ENCODE results near the gene SPATA22. TPM values are rescaled to one million over a fixed set of nuclear protein-coding genes. Genes with fewer than 3 reads are reported as not detected.
A peak's percentile ranks its signal among the peaks of the same experiment; 100 is the strongest.

Gene SPATA22
- total and polyA plus RNA-seq, 9 of the 15 experiments (the other 6 are each of a cell fraction or from before 2014, with no cell fraction given), result 0.17 to 0.77 (median 0.44) TPM

DNA sequence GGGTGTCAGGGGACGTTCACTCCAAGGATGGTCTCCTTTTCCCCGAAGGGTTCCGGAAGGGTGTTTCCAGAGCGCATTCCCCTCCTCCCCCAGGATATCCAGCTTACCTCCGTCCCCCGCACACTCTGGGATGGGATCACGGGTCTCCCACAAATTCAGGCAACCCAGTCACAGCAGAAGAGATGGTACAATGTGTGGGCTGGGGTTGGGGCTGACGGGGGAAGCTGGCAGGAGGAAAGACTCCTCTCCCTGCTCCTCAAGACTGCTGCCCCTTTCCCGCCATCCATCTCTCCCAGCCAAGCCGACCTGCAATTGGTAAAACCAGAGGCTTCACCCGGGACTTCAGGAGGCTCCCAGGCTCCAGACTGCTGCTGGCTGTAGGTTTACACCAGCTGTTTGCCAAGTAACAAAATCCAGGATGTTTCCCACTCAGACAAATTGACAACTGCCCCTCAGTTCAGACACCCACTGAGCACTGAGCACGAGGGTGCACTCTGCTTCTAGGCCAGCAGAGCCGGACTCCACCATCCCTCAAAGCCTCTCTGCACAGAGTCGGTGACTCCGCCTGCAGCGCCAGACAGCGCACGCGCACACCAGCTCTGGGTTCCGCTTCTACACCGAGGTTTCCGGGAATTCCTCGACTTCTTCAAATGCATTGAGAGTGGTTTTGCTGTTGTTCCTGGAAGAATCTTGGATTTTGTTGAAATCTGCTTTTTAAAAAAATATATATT is 41.9 kb upstream of the SPATA22 start:
- POLR2A ChIA-PET, result interaction anchor here (0.7 kb wide), 1 partner anchor 220 kb away, joined by 3 read pairs; no protein-coding TSS in a partner anchor
- peak; percentile 87 for ATAC-seq
- H3K36me3 ChIP-seq (ENCODE audit: control insufficient read depth, insufficient read depth, low read length), result no peaks in the 10 kb centered on the region
- H3K79me2 ChIP-seq (ENCODE audit: control insufficient read depth, insufficient read depth, low read length), result no peaks in the 10 kb centered on the region
- no TSS peak for BruUV-seq (replicated peaks)
- no peak overlapping the region for H3K27ac ChIP-seq (ENCODE audit: extremely low read depth, low read depth, low read length)
- CTCF ChIA-PET (ENCODE audit: low intra/inter-chr PET ratio), result no interaction called here
- H4K20me1 ChIP-seq (replicated peaks; ENCODE audit: control insufficient read depth, insufficient read depth, low read length), result no peaks in the 10 kb centered on the region
- H3K27me3 ChIP-seq (ENCODE audit: control insufficient read depth in 2 of 2, insufficient read depth in 2 of 2, low read length in 2 of 2), result peaks cover 0 to 24% of the 10 kb centered on the region in 2 experiments; a peak in 1 of 5 replicates
- H3K4me1 ChIP-seq (replicated peaks in 1 of 2; ENCODE audit: control insufficient read depth in 2 of 2, insufficient read depth in 2 of 2, low read length in 2 of 2), result no peaks in the 10 kb centered on the region
- peak overlapping the region; percentile 46 for H3K4me2 ChIP-seq (ENCODE audit: insufficient read depth, low read length)
- intact Hi-C loops (cut with micrococcal nuclease) (no loop called here), in situ Hi-C loops (cut with MboI) (no loop called here)
- H3K9me3 ChIP-seq (replicated peaks; ENCODE audit: control insufficient read depth, insufficient read depth, low read depth, low read length), result no peaks in the 10 kb centered on the region
- no peaks in the 10 kb centered on the region for H3K9me1 ChIP-seq (ENCODE audit: control insufficient read depth, insufficient read depth, low read length)
- peak overlapping the region; percentile 77 for H2AFZ ChIP-seq (ENCODE audit: low read depth, low read length)
- no peak overlapping the region for H3K4me3 ChIP-seq
- FAIRE-seq, result no peak
- no peak overlapping the region for H3K9ac ChIP-seq (ENCODE audit: insufficient read depth in 1 of 2, low read depth in 2 of 2, low read length in 2 of 2)
- WGBS (ENCODE audit: insufficient coverage, low coverage, missing lambda C conversion rate), result 6% methylated on average over 18 of the region's 23 CpGs
- DNase-seq (ENCODE audit: extremely low read depth in 1 of 4, low spot score in 3 of 4), result peak; percentile 27 to 64 (median 44)
- TF ChIP-seq NRF1 (conservative IDR thresholded peaks at IDR 0.05 in 1 of 2, IDR thresholded peaks at IDR 0.05 in 1 of 2) (peak; percentile 67 to 77), CREBBP (IDR thresholded peaks at IDR 0.05; ENCODE audit: low read depth, low read length) (no peak)

DNA sequence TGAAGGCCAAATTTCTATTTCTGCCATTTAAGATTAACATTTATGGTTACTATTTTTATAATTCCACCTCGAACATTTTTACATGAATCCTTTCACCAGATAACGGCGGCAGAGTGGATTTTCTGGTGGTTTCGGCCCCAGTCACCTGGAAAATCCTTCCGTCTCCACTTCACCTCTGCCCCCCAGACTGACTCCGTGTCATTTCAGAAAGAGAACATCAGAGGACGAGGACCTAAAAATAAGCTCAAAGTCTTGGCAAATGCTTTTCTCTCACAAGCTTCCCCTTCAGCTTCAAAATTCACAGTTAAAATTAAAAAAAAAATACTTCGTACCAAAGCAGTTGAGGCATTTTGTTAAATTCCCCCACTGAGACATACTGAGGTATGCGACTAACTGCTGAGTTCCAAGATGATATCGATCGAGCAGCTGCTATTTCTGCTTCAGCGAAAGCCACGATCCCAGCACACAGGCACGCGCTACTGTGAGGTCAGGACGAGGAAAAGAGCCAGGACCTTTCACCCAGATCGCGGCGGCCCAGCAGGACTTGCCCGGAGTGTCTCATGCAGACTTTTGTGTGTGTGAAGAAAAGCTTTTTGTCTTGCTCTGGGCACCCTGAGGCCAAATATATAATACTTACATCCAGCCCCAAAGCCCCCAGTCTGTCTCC is 41.0 kb upstream of the SPATA22 start:
- in situ Hi-C loops (cut with MboI), result no loop called here
- peaks cover 0 to 17% of the 10 kb centered on the region in 2 experiments; a peak in 1 of 5 replicates for H3K27me3 ChIP-seq (ENCODE audit: control insufficient read depth in 2 of 2, insufficient read depth in 2 of 2, low read length in 2 of 2)
- no peaks in the 10 kb centered on the region for H3K79me2 ChIP-seq (ENCODE audit: control insufficient read depth, insufficient read depth, low read length)
- 19% methylated on average over 10 of the region's 20 CpGs for WGBS (ENCODE audit: insufficient coverage, low coverage, missing lambda C conversion rate)
- H4K20me1 ChIP-seq (replicated peaks; ENCODE audit: control insufficient read depth, insufficient read depth, low read length), result no peaks in the 10 kb centered on the region
- no peaks in the 10 kb centered on the region for H3K9me3 ChIP-seq (replicated peaks; ENCODE audit: control insufficient read depth, insufficient read depth, low read depth, low read length)
- DNase-seq (ENCODE audit: extremely low read depth in 1 of 4, low spot score in 3 of 4) (peak in 1 of 4 experiments; percentile 6), FAIRE-seq (no peak), ATAC-seq (no peak)
- H3K4me1 ChIP-seq (replicated peaks in 1 of 2; ENCODE audit: control insufficient read depth in 2 of 2, insufficient read depth in 2 of 2, low read length in 2 of 2), result no peaks in the 10 kb centered on the region
- H2AFZ ChIP-seq (ENCODE audit: low read depth, low read length), result no peak overlapping the region; the same call in 1 of the 2 replicates
- BruUV-seq (replicated peaks), result no TSS peak
- no peaks in the 10 kb centered on the region for H3K36me3 ChIP-seq (ENCODE audit: control insufficient read depth, insufficient read depth, low read length)
- H3K27ac ChIP-seq (ENCODE audit: extremely low read depth, low read depth, low read length), result no peak overlapping the region
- ChIA-PET POLR2A (no interaction called here), CTCF (ENCODE audit: low intra/inter-chr PET ratio) (no interaction called here)
- no peaks in the 10 kb centered on the region for H3K9me1 ChIP-seq (ENCODE audit: control insufficient read depth, insufficient read depth, low read length)
- H3K4me2 ChIP-seq (ENCODE audit: insufficient read depth, low read length), result no peak overlapping the region
- H3K9ac ChIP-seq (ENCODE audit: insufficient read depth in 1 of 2, low read depth in 2 of 2, low read length in 2 of 2), result no peak overlapping the region
- intact Hi-C loops (cut with micrococcal nuclease), result no loop called here
- no peak overlapping the region for H3K4me3 ChIP-seq
- TF ChIP-seq NFE2 (IDR thresholded peaks at IDR 0.05; ENCODE audit: low read depth), result no peak
- no peak for TF ChIP-seq CEBPG (CRISPR knock-in tag; IDR thresholded peaks at IDR 0.05)
- no peak for TF ChIP-seq CEBPG (tag; conservative IDR thresholded peaks at IDR 0.05 in 1 of 2, IDR thresholded peaks at IDR 0.05 in 1 of 2)
- TF ChIP-seq L3MBTL2 (IDR thresholded peaks at IDR 0.05), result peak; percentile 33; the same call in 1 of the 2 replicates
- peak in 1 of 2 experiments; percentile 52; a peak in 3 of 4 replicates for TF ChIP-seq NRF1 (conservative IDR thresholded peaks at IDR 0.05 in 1 of 2, IDR thresholded peaks at IDR 0.05 in 1 of 2)
- TF ChIP-seq, protein P1, sequence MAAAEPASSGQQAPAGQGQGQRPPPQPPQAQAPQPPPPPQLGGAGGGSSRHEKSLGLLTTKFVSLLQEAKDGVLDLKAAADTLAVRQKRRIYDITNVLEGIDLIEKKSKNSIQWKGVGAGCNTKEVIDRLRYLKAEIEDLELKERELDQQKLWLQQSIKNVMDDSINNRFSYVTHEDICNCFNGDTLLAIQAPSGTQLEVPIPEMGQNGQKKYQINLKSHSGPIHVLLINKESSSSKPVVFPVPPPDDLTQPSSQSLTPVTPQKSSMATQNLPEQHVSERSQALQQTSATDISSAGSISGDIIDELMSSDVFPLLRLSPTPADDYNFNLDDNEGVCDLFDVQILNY (CRISPR knock-in tag; IDR thresholded peaks at IDR 0.05), result no peak
- TF ChIP-seq, protein P2, sequence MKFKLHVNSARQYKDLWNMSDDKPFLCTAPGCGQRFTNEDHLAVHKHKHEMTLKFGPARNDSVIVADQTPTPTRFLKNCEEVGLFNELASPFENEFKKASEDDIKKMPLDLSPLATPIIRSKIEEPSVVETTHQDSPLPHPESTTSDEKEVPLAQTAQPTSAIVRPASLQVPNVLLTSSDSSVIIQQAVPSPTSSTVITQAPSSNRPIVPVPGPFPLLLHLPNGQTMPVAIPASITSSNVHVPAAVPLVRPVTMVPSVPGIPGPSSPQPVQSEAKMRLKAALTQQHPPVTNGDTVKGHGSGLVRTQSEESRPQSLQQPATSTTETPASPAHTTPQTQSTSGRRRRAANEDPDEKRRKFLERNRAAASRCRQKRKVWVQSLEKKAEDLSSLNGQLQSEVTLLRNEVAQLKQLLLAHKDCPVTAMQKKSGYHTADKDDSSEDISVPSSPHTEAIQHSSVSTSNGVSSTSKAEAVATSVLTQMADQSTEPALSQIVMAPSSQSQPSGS (CRISPR knock-in tag; IDR thresholded peaks at IDR 0.05), result no peak
- no peak for TF ChIP-seq ZNF57 (CRISPR knock-in tag; IDR thresholded peaks at IDR 0.05)
- TF ChIP-seq PHTF2 (CRISPR knock-in tag; IDR thresholded peaks at IDR 0.05), result no peak
- TF ChIP-seq CBX8 (IDR thresholded peaks at IDR 0.05; ENCODE audit: borderline replicate concordance, extremely low read depth, low read depth, low read length, poor library complexity, severe bottlenecking), result no peak
